Ishikawa (cell line): Measurements from ENCODE around the gene TMCC3.

Experiments
- CREB1 ChIP-seq: IDR thresholded peaks from 2 replicates; pipeline ENCODE4 v1.6.1; 2012; ENCODE audit warnings: low read depth
- EGR1 ChIP-seq: IDR thresholded peaks from 2 replicates; pipeline ENCODE4 v1.6.1; 2012
- EP300 ChIP-seq: IDR thresholded peaks from 2 replicates; pipeline ENCODE4 v1.6.1; 2012; ENCODE audit warnings: borderline replicate concordance
- FOXM1 ChIP-seq: IDR thresholded peaks from 2 replicates; pipeline ENCODE4 v1.6.1; 2012; ENCODE audit warnings: low read depth, borderline replicate concordance
- ZBTB7A ChIP-seq: IDR thresholded peaks from 2 replicates; pipeline ENCODE4 v1.6.1; 2012; ENCODE audit warnings: low read depth
- TF ChIP-seq, protein P1 (sequence below): IDR thresholded peaks from 2 replicates; pipeline ENCODE4 v1.6.1; 2012; ENCODE audit warnings: low read depth, mild to moderate bottlenecking
- TF ChIP-seq, protein P2 (sequence below): IDR thresholded peaks from 2 replicates; pipeline ENCODE4 v1.6.1; 2012
- TF ChIP-seq, protein P3 (sequence below): IDR thresholded peaks from 2 replicates; pipeline ENCODE4 v1.6.1; 2012

DNA sequence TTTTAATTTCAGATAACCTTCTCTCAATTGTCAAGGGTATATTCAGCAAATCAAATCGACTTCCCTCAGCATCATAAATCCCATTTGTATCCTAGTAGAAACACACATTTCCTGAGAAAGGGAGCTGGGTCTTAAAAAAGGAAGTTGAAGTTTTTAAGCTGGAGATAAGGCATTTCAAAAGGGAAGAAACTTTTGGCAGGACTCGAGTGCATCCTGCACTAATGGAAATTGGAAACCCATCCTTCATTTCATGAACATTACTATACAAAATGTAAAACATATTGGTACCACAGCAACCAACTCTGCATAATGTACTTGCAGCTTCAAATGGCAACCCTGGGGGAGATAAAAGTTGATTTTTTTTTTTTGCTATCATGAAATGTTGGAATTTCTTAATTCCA, 23.7 kb upstream of the TMCC3 start:
- no peak for TF ChIP-seq EP300
- TF ChIP-seq, protein P1, sequence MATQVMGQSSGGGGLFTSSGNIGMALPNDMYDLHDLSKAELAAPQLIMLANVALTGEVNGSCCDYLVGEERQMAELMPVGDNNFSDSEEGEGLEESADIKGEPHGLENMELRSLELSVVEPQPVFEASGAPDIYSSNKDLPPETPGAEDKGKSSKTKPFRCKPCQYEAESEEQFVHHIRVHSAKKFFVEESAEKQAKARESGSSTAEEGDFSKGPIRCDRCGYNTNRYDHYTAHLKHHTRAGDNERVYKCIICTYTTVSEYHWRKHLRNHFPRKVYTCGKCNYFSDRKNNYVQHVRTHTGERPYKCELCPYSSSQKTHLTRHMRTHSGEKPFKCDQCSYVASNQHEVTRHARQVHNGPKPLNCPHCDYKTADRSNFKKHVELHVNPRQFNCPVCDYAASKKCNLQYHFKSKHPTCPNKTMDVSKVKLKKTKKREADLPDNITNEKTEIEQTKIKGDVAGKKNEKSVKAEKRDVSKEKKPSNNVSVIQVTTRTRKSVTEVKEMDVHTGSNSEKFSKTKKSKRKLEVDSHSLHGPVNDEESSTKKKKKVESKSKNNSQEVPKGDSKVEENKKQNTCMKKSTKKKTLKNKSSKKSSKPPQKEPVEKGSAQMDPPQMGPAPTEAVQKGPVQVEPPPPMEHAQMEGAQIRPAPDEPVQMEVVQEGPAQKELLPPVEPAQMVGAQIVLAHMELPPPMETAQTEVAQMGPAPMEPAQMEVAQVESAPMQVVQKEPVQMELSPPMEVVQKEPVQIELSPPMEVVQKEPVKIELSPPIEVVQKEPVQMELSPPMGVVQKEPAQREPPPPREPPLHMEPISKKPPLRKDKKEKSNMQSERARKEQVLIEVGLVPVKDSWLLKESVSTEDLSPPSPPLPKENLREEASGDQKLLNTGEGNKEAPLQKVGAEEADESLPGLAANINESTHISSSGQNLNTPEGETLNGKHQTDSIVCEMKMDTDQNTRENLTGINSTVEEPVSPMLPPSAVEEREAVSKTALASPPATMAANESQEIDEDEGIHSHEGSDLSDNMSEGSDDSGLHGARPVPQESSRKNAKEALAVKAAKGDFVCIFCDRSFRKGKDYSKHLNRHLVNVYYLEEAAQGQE, result no peak
- no peak for TF ChIP-seq CREB1
- TF ChIP-seq, protein P2, sequence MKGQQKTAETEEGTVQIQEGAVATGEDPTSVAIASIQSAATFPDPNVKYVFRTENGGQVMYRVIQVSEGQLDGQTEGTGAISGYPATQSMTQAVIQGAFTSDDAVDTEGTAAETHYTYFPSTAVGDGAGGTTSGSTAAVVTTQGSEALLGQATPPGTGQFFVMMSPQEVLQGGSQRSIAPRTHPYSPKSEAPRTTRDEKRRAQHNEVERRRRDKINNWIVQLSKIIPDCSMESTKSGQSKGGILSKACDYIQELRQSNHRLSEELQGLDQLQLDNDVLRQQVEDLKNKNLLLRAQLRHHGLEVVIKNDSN, result no peak
- TF ChIP-seq FOXM1, result no peak
- TF ChIP-seq, protein P3, sequence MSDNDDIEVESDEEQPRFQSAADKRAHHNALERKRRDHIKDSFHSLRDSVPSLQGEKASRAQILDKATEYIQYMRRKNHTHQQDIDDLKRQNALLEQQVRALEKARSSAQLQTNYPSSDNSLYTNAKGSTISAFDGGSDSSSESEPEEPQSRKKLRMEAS, result no peak
- no peak for TF ChIP-seq EGR1
- TF ChIP-seq ZBTB7A, result no peak
